Measurements from ENCODE around the gene WSCD2. TPM values are rescaled to one million over a fixed set of nuclear protein-coding genes. Genes with fewer than 3 reads are reported as not detected.

The WSCD2 gene
- total RNA-seq, 2 experiments from 2014 or later: not detected

- Histone ChIP-seq H3K4me3 (ENCODE audit: low read depth, low read length, poor library complexity, severe bottlenecking) (no peak overlapping the region), H3K9me3 (ENCODE audit: low read length) (no peaks in the 10 kb centered on the region), H3K9me2 (ENCODE audit: insufficient read depth, low read length) (no peaks in the 10 kb centered on the region), H2AFZ (ENCODE audit: low read length) (no peak overlapping the region), H3K79me2 (ENCODE audit: insufficient read depth, low read depth, low read length) (no peaks in the 10 kb centered on the region), H3K4me1 (ENCODE audit: insufficient read depth, low read length, poor library complexity, severe bottlenecking) (no peaks in the 10 kb centered on the region), H3K36me3 (ENCODE audit: insufficient read depth, low read length) (no peaks in the 10 kb centered on the region), H3K27ac (ENCODE audit: low read depth, low read length, poor library complexity, severe bottlenecking) (no peak overlapping the region), H4K20me1 (ENCODE audit: insufficient read depth, low read length) (no peaks in the 10 kb centered on the region), H3K4me2 (ENCODE audit: low read length) (no peak overlapping the region)
- DNase-seq (ENCODE audit: low spot score): no peak
- no TSS peak for BruUV-seq (replicated peaks)
- ChIA-PET CTCF (ENCODE audit: unreplicated experiment) (no interaction called here), POLR2A (no interaction called here)
- TF ChIP-seq, protein P1, sequence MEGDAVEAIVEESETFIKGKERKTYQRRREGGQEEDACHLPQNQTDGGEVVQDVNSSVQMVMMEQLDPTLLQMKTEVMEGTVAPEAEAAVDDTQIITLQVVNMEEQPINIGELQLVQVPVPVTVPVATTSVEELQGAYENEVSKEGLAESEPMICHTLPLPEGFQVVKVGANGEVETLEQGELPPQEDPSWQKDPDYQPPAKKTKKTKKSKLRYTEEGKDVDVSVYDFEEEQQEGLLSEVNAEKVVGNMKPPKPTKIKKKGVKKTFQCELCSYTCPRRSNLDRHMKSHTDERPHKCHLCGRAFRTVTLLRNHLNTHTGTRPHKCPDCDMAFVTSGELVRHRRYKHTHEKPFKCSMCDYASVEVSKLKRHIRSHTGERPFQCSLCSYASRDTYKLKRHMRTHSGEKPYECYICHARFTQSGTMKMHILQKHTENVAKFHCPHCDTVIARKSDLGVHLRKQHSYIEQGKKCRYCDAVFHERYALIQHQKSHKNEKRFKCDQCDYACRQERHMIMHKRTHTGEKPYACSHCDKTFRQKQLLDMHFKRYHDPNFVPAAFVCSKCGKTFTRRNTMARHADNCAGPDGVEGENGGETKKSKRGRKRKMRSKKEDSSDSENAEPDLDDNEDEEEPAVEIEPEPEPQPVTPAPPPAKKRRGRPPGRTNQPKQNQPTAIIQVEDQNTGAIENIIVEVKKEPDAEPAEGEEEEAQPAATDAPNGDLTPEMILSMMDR (conservative IDR thresholded peaks at IDR 0.05; ENCODE audit: low read length): no peak
- no peak for TF ChIP-seq EZH2phosphoT487 (IDR thresholded peaks at IDR 0.05; ENCODE audit: borderline replicate concordance, low read depth, low read length)
- intact Hi-C loops (cut with micrococcal nuclease; ENCODE audit: unreplicated experiment): loop anchor here (10.0 kb wide), 1 partner anchor 282 kb away; no protein-coding TSS in a partner anchor
These were observed 67.8 kb downstream of the WSCD2 start for GRCh38 chr12:108196921-108197320.

DNA sequence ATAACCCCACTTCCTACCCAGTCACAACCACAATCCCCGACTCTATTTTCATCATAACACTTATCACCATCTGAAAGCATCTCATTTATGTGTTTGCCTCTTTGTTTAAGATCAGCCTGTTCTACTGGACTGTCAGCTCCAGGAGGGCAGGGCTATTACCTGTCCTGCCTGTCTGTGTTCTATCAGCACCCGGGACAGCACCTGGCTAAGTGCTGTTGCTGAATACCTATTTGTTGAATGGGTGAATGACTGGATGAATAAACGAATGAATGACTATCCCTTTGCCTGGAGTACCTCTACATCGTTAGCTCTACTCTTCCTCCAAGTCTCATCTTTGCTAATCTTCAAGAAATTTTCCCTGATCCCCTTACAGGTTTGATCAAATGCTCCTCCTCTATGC, 69.0 kb downstream of the WSCD2 start:
- H2AFZ ChIP-seq (ENCODE audit: low read length): no peak overlapping the region
- no peaks in the 10 kb centered on the region for H3K36me3 ChIP-seq (ENCODE audit: insufficient read depth, low read length)
- no peaks in the 10 kb centered on the region for H3K9me2 ChIP-seq (ENCODE audit: insufficient read depth, low read length)
- POLR2A ChIA-PET: no interaction called here
- no peaks in the 10 kb centered on the region for H3K79me2 ChIP-seq (ENCODE audit: insufficient read depth, low read depth, low read length)
- no peaks in the 10 kb centered on the region for H3K4me1 ChIP-seq (ENCODE audit: insufficient read depth, low read length, poor library complexity, severe bottlenecking)
- CTCF ChIA-PET (ENCODE audit: unreplicated experiment): interaction anchor here (0.6 kb wide), 1 partner anchor 53 kb away, joined by 3 read pairs; no protein-coding TSS in a partner anchor
- no peak overlapping the region for H3K4me3 ChIP-seq (ENCODE audit: low read depth, low read length, poor library complexity, severe bottlenecking)
- intact Hi-C loops (cut with micrococcal nuclease; ENCODE audit: unreplicated experiment): loop anchor here (10.0 kb wide), 1 partner anchor 283 kb away; no protein-coding TSS in a partner anchor
- no peak overlapping the region for H3K4me2 ChIP-seq (ENCODE audit: low read length)
- no peak for TF ChIP-seq EZH2phosphoT487 (IDR thresholded peaks at IDR 0.05; ENCODE audit: borderline replicate concordance, low read depth, low read length)
- TF ChIP-seq, protein P1 (conservative IDR thresholded peaks at IDR 0.05; ENCODE audit: low read length): no peak
- no peaks in the 10 kb centered on the region for H3K9me3 ChIP-seq (ENCODE audit: low read length)
- BruUV-seq (replicated peaks): no TSS peak
- H3K27ac ChIP-seq (ENCODE audit: low read depth, low read length, poor library complexity, severe bottlenecking): no peak overlapping the region
- no peaks in the 10 kb centered on the region for H4K20me1 ChIP-seq (ENCODE audit: insufficient read depth, low read length)
- DNase-seq (ENCODE audit: low spot score): no peak

GRCh38 chr12:108199106-108199505, 70.0 kb downstream of the WSCD2 start:
- Histone ChIP-seq H3K4me1 (ENCODE audit: insufficient read depth, low read length, poor library complexity, severe bottlenecking) (no peaks in the 10 kb centered on the region), H3K79me2 (ENCODE audit: insufficient read depth, low read depth, low read length) (no peaks in the 10 kb centered on the region), H2AFZ (ENCODE audit: low read length) (no peak overlapping the region), H3K4me3 (ENCODE audit: low read depth, low read length, poor library complexity, severe bottlenecking) (no peak overlapping the region), H3K9me2 (ENCODE audit: insufficient read depth, low read length) (no peaks in the 10 kb centered on the region), H3K4me2 (ENCODE audit: low read length) (no peak overlapping the region), H3K36me3 (ENCODE audit: insufficient read depth, low read length) (no peaks in the 10 kb centered on the region), H4K20me1 (ENCODE audit: insufficient read depth, low read length) (no peaks in the 10 kb centered on the region), H3K27ac (ENCODE audit: low read depth, low read length, poor library complexity, severe bottlenecking) (no peak overlapping the region), H3K9me3 (ENCODE audit: low read length) (no peaks in the 10 kb centered on the region)
- no TSS peak for BruUV-seq (replicated peaks)
- no peak for DNase-seq (ENCODE audit: low spot score)
- POLR2A ChIA-PET: no interaction called here
- CTCF ChIA-PET (ENCODE audit: unreplicated experiment): no interaction called here
- intact Hi-C loops (cut with micrococcal nuclease; ENCODE audit: unreplicated experiment): loop anchor here (10.0 kb wide), 1 partner anchor 284 kb away; no protein-coding TSS in a partner anchor
- TF ChIP-seq, protein P1 (conservative IDR thresholded peaks at IDR 0.05; ENCODE audit: low read length): no peak
- no peak for TF ChIP-seq EZH2phosphoT487 (IDR thresholded peaks at IDR 0.05; ENCODE audit: borderline replicate concordance, low read depth, low read length)
